Measurements from ENCODE around the gene OR5A2.

- TF ChIP-seq CTCF (IDR thresholded peaks at IDR 0.05; ENCODE audit: low read length) (no peak), EZH2 (optimal IDR thresholded peaks at IDR 0.05; ENCODE audit: low read depth, low read length) (no peak), EZH2phosphoT487 (IDR thresholded peaks at IDR 0.05; ENCODE audit: low read length) (no peak)
Measured at GRCh38 chr11:59437770-59438169, 11.6 kb upstream of the OR5A2 start.
